ENCODE data around the gene FRMD4A.

- no peak for TF ChIP-seq CTCF (IDR thresholded peaks at IDR 0.05)
- no peak for TF ChIP-seq POLR2A (IDR thresholded peaks at IDR 0.05)
These were observed 692.8 kb downstream of the FRMD4A start for GRCh38 chr10:13637894-13638293.
